HEK293T (cell line): Measurements from ENCODE around the gene SLC6A12.
A peak's percentile ranks its signal among the peaks of the same experiment; 100 is the strongest.

Experiments
- CTCF ChIA-PET: fragments of 350-600 bp; formaldehyde crosslinking; extraction: SDS; loops from one replicate; lab custom pipeline; 2021; ENCODE audit warnings: antibody characterized with exemption, inconsistent platforms; lab: Yijun Ruan, JAX
- POLR2A ChIA-PET: fragments of 350-600 bp; formaldehyde crosslinking; extraction: SDS; loops from one replicate; lab custom pipeline; 2020; ENCODE audit warnings: antibody characterized with exemption, inconsistent platforms; lab: Yijun Ruan, JAX
- DNase-seq: peaks from one replicate; pipeline ENCODE4 v3.0.0; 2012; ENCODE audit warnings: mixed read lengths; ENCODE audit errors: extremely low spot score
- ARNT ChIP-seq: fragments of 450-650 bp; IDR thresholded peaks from 2 replicates; pipeline ENCODE4 v1.6.1; 2017; ENCODE audit warnings: mild to moderate bottlenecking
- BHLHE40 ChIP-seq: fragments of 450-650 bp; IDR thresholded peaks from 2 replicates; pipeline ENCODE4 v1.6.1; 2016; ENCODE audit warnings: mild to moderate bottlenecking, moderate library complexity, borderline replicate concordance
- CTBP1 ChIP-seq: fragments of 450-650 bp; IDR thresholded peaks from 2 replicates; pipeline ENCODE4 v1.6.1; 2016; ENCODE audit warnings: borderline replicate concordance
- ELF4 ChIP-seq: fragments of 450-650 bp; IDR thresholded peaks from 2 replicates; pipeline ENCODE4 v1.6.1; 2017; ENCODE audit warnings: antibody characterized with exemption
- FOXA1 ChIP-seq: fragments of 450-650 bp; IDR thresholded peaks from 2 replicates; pipeline ENCODE4 v1.6.1; 2016; ENCODE audit warnings: mild to moderate bottlenecking
- FOXK2 ChIP-seq: fragments of 450-650 bp; IDR thresholded peaks from 2 replicates; pipeline ENCODE4 v1.6.1; 2016; ENCODE audit warnings: mild to moderate bottlenecking
- FOXM1 ChIP-seq: fragments of 450-650 bp; IDR thresholded peaks from 2 replicates; pipeline ENCODE4 v1.6.1; 2017; ENCODE audit warnings: mild to moderate bottlenecking, borderline replicate concordance
- HDGF ChIP-seq: fragments of 450-650 bp; IDR thresholded peaks from 2 replicates; pipeline ENCODE4 v1.6.1; 2017; ENCODE audit warnings: antibody characterized with exemption, borderline replicate concordance
- L3MBTL2 ChIP-seq: fragments of 450-650 bp; conservative IDR thresholded peaks from 2 replicates; pipeline ENCODE4 v1.6.1; 2016; ENCODE audit warnings: mild to moderate bottlenecking
- LEF1 ChIP-seq: fragments of 450-650 bp; IDR thresholded peaks from 2 replicates; pipeline ENCODE4 v1.6.1; 2017; ENCODE audit warnings: mild to moderate bottlenecking, borderline replicate concordance
- NFRKB ChIP-seq: fragments of 450-650 bp; IDR thresholded peaks from 2 replicates; pipeline ENCODE4 v1.6.1; 2016; ENCODE audit warnings: mild to moderate bottlenecking, moderate library complexity
- PKNOX1 ChIP-seq: fragments of 450-650 bp; IDR thresholded peaks from 2 replicates; pipeline ENCODE4 v1.6.1; 2016
- SP1 ChIP-seq: fragments of 450-650 bp; IDR thresholded peaks from 2 replicates; pipeline ENCODE4 v1.6.1; 2017
- SUZ12 ChIP-seq: fragments of 450-650 bp; IDR thresholded peaks from 2 replicates; pipeline ENCODE4 v1.6.1; 2016; ENCODE audit warnings: mild to moderate bottlenecking
- TARDBP ChIP-seq: fragments of 450-650 bp; IDR thresholded peaks from 2 replicates; pipeline ENCODE4 v1.6.1; 2016
- ZNF384 ChIP-seq: fragments of 450-650 bp; IDR thresholded peaks from 2 replicates; pipeline ENCODE4 v1.6.1; 2016

The SLC6A12 gene

GRCh38 chr12:207804-208203 is 6.2 kb downstream of the SLC6A12 start:
- POLR2A ChIA-PET, result no interaction called here
- DNase-seq, result no peak

GRCh38 chr12:206746-207440 is 7.1 kb downstream of the SLC6A12 start:
- no peak for TF ChIP-seq LEF1
- TF ChIP-seq CTBP1, result no peak
- TF ChIP-seq ELF4, result no peak
- no peak for TF ChIP-seq NFRKB
- no peak for TF ChIP-seq FOXM1
- TF ChIP-seq SUZ12, result no peak
- no peak for TF ChIP-seq TARDBP
- no peak for TF ChIP-seq ARNT
- TF ChIP-seq ZNF384, result no peak
- TF ChIP-seq L3MBTL2, result no peak
- no peak for TF ChIP-seq HDGF
- no peak for TF ChIP-seq SP1
- no peak for TF ChIP-seq FOXA1
- no peak for TF ChIP-seq BHLHE40
- TF ChIP-seq PKNOX1, result no peak
- TF ChIP-seq FOXK2, result no peak
- no peak for DNase-seq
- ChIA-PET POLR2A (no interaction called here), CTCF (no interaction called here)

More at GRCh38 chr12:207804-208203, 6.2 kb downstream of the SLC6A12 start:
- CTCF ChIA-PET, result no interaction called here
- TF ChIP-seq ARNT, result no peak
- no peak for TF ChIP-seq LEF1
- TF ChIP-seq FOXA1, result no peak
- no peak for TF ChIP-seq CTBP1

DNA sequence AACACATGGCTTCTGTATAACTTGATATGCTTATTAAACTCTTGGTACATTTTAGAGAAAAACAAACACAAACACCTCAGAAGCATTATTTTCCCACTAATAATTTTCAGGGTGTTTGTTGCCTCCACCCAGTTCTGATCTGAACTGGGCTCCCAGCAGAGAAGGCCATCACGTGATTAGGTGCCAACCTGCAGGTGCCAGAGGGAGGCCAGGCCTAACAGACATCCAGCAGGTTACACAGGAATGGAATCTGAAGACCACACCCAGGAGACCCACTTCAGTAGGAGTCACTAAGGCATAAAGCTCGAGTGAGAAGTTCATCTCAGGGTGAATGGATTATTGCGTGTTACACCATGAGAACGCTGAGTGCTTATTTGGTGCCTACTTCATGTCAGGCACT is 8.9 kb downstream of the SLC6A12 start:
- POLR2A ChIA-PET, result no interaction called here
- CTCF ChIA-PET, result no interaction called here
- no peak for DNase-seq
- TF ChIP-seq ZNF384 (no peak), ARNT (no peak), L3MBTL2 (no peak), ELF4 (no peak), BHLHE40 (no peak), LEF1 (no peak), PKNOX1 (no peak), FOXA1 (no peak)

- no peak for TF ChIP-seq FOXA1
- TF ChIP-seq HDGF, result no peak
- no peak for TF ChIP-seq ELF4
- TF ChIP-seq SUZ12, result no peak
- no peak for TF ChIP-seq PKNOX1
- TF ChIP-seq BHLHE40, result no peak
- no peak for TF ChIP-seq FOXM1
- TF ChIP-seq NFRKB, result no peak
- no peak for TF ChIP-seq SP1
- TF ChIP-seq FOXK2, result no peak
- no peak for TF ChIP-seq ZNF384
- ChIA-PET CTCF (no interaction called here), POLR2A (no interaction called here)
- no peak for DNase-seq
Measured at GRCh38 chr12:204261-204678, 9.7 kb downstream of the SLC6A12 start.

- ChIA-PET CTCF (no interaction called here), POLR2A (no interaction called here)
- peak; percentile 62 for DNase-seq
- TF ChIP-seq SP1 (no peak), L3MBTL2 (peak; percentile 75)
Measured at GRCh38 chr12:203462-204260, 10.3 kb downstream of the SLC6A12 start.

- POLR2A ChIA-PET, result no interaction called here
- CTCF ChIA-PET, result no interaction called here
- TF ChIP-seq TARDBP, result no peak
Measured at GRCh38 chr12:203074-203461, 10.9 kb downstream of the SLC6A12 start.

More at GRCh38 chr12:203074-203461, 10.9 kb downstream of the SLC6A12 start:
- DNase-seq, result no peak
